ENCODE data around the gene ANKS1B.

ANKS1B gene

GRCh38 chr12:99983456-99984258 lies 1.1 kb downstream of the ANKS1B start:
- no peaks in the 10 kb centered on the region for H4K20me1 ChIP-seq (ENCODE audit: insufficient read depth, low read length)
- no peak overlapping the region for H3K9ac ChIP-seq (ENCODE audit: low read length)
- H3K9me3 ChIP-seq (ENCODE audit: low read length), result no peaks in the 10 kb centered on the region
- H3K4me3 ChIP-seq (ENCODE audit: low read depth, low read length, poor library complexity, severe bottlenecking), result no peak overlapping the region
- no peak overlapping the region for H2AFZ ChIP-seq (ENCODE audit: low read length)
- peaks cover 3% of the 10 kb centered on the region for H3K27me3 ChIP-seq (ENCODE audit: insufficient read depth, low read length)
- TF ChIP-seq CTCF (IDR thresholded peaks at IDR 0.05; ENCODE audit: low read length) (no peak), EZH2 (IDR thresholded peaks at IDR 0.05; ENCODE audit: borderline replicate concordance, low read length) (no peak)
- H3K4me1 ChIP-seq (ENCODE audit: insufficient read depth, low read length, severe bottlenecking), result peaks cover 7% of the 10 kb centered on the region
- no peaks in the 10 kb centered on the region for H3K9me2 ChIP-seq (ENCODE audit: low read depth, low read length)
- H3K79me2 ChIP-seq (ENCODE audit: insufficient read depth, low read length), result no peaks in the 10 kb centered on the region
- no peaks in the 10 kb centered on the region for H3K36me3 ChIP-seq (ENCODE audit: insufficient read depth, low read length)
- H3K27ac ChIP-seq (ENCODE audit: low read depth, low read length, poor library complexity, severe bottlenecking), result no peak overlapping the region
- no peaks in the 10 kb centered on the region for H3F3A ChIP-seq (ENCODE audit: insufficient read depth, low read length)
- H3K4me2 ChIP-seq (ENCODE audit: low read length), result peak overlapping the region; percentile 65; the same call in 1 of the 2 replicates

GRCh38 chr12:99981639-99982190 lies 3.0 kb downstream of the ANKS1B start:
- H3K9ac ChIP-seq (ENCODE audit: low read length), result no peak overlapping the region
- peaks cover 3% of the 10 kb centered on the region; the same call in 1 of the 2 replicates for H3K27me3 ChIP-seq (ENCODE audit: insufficient read depth, low read length)
- no peak overlapping the region for H2AFZ ChIP-seq (ENCODE audit: low read length)
- no peak overlapping the region for H3K27ac ChIP-seq (ENCODE audit: low read depth, low read length, poor library complexity, severe bottlenecking)
- H3K4me2 ChIP-seq (ENCODE audit: low read length), result no peak overlapping the region
- H3F3A ChIP-seq (ENCODE audit: insufficient read depth, low read length), result no peaks in the 10 kb centered on the region
- no peak overlapping the region for H3K4me3 ChIP-seq (ENCODE audit: low read depth, low read length, poor library complexity, severe bottlenecking)
- H3K36me3 ChIP-seq (ENCODE audit: insufficient read depth, low read length), result no peaks in the 10 kb centered on the region
- H3K4me1 ChIP-seq (ENCODE audit: insufficient read depth, low read length, severe bottlenecking), result peaks cover 7% of the 10 kb centered on the region
- no peaks in the 10 kb centered on the region for H3K9me2 ChIP-seq (ENCODE audit: low read depth, low read length)
- H3K9me3 ChIP-seq (ENCODE audit: low read length), result no peaks in the 10 kb centered on the region
- H3K79me2 ChIP-seq (ENCODE audit: insufficient read depth, low read length), result no peaks in the 10 kb centered on the region
- H4K20me1 ChIP-seq (ENCODE audit: insufficient read depth, low read length), result no peaks in the 10 kb centered on the region
- no peak for TF ChIP-seq CTCF (IDR thresholded peaks at IDR 0.05; ENCODE audit: low read length)
- no peak for TF ChIP-seq EZH2 (IDR thresholded peaks at IDR 0.05; ENCODE audit: borderline replicate concordance, low read length)

- no peak overlapping the region for H3K27ac ChIP-seq (ENCODE audit: low read depth, low read length, poor library complexity, severe bottlenecking)
- H3K4me1 ChIP-seq (ENCODE audit: insufficient read depth, low read length, severe bottlenecking), result no peaks in the 10 kb centered on the region
- H3K9me2 ChIP-seq (ENCODE audit: low read depth, low read length), result no peaks in the 10 kb centered on the region
- TF ChIP-seq CTCF (IDR thresholded peaks at IDR 0.05; ENCODE audit: low read length) (no peak), EZH2 (IDR thresholded peaks at IDR 0.05; ENCODE audit: borderline replicate concordance, low read length) (no peak)
- H3K9ac ChIP-seq (ENCODE audit: low read length), result no peak overlapping the region
- H3F3A ChIP-seq (ENCODE audit: insufficient read depth, low read length), result no peaks in the 10 kb centered on the region
- no peaks in the 10 kb centered on the region for H3K36me3 ChIP-seq (ENCODE audit: insufficient read depth, low read length)
- no peaks in the 10 kb centered on the region for H4K20me1 ChIP-seq (ENCODE audit: insufficient read depth, low read length)
- peaks cover 3% of the 10 kb centered on the region; the same call in 1 of the 2 replicates for H3K27me3 ChIP-seq (ENCODE audit: insufficient read depth, low read length)
- no peak overlapping the region for H3K4me2 ChIP-seq (ENCODE audit: low read length)
- no peak overlapping the region for H2AFZ ChIP-seq (ENCODE audit: low read length)
- H3K79me2 ChIP-seq (ENCODE audit: insufficient read depth, low read length), result no peaks in the 10 kb centered on the region
- H3K4me3 ChIP-seq (ENCODE audit: low read depth, low read length, poor library complexity, severe bottlenecking), result no peak overlapping the region
- H3K9me3 ChIP-seq (ENCODE audit: low read length), result no peaks in the 10 kb centered on the region
Measured at GRCh38 chr12:99979471-99979870, 5.3 kb downstream of the ANKS1B start.

Measured in OCI-LY1 (cell line).